Prostate gland (tissue), 2 donors: ENCODE results near the gene ZNRF3. TPM values are rescaled to one million over a fixed set of nuclear protein-coding genes. Genes with fewer than 3 reads are reported as not detected.

Experiments
- DNase-seq: peaks from one replicate; pipeline ENCODE4 v3.0.0-alpha.2; 2019; ENCODE audit warnings: low spot score
- H3K27ac ChIP-seq, 2 donors: fragments of 200-600 bp; sonication (generic); 2 replicates each; pipeline ENCODE4 v1.5.1; 2017 to 2019
- H3K27me3 ChIP-seq: fragments of 200-600 bp; sonication (generic); replicated peaks from 2 replicates; pipeline ENCODE4 v1.5.1; 2019; ENCODE audit not compliant: insufficient read depth
- H3K36me3 ChIP-seq, 2 donors: fragments of 200-600 bp; sonication (generic); 1 replicate in 1 of 2; 2 replicates in 1 of 2; pipeline versions ENCODE4 v1.5.1 to v1.8.1; 2017 to 2019
- H3K4me1 ChIP-seq: fragments of 200-600 bp; sonication (generic); replicated peaks from 2 replicates; pipeline ENCODE4 v1.5.1; 2019
- H3K4me3 ChIP-seq, 2 donors: fragments of 200-600 bp; sonication (generic); 2 replicates each; pipeline ENCODE4 v1.5.1; 2017 to 2019
- H3K9me3 ChIP-seq: fragments of 200-600 bp; sonication (generic); 2 replicates; pipeline ENCODE4 v1.5.1; 2017
- POLR2A ChIP-seq: fragments of 450-650 bp; IDR thresholded peaks from one replicate; pipeline ENCODE4 v1.6.1; 2016; ENCODE audit warnings: antibody characterized with exemption, mild to moderate bottlenecking
- POLR2AphosphoS5 ChIP-seq: sonication (generic); formaldehyde crosslinking; IDR thresholded peaks from one replicate; pipeline ENCODE4 v1.6.1; 2017; ENCODE audit warnings: antibody characterized with exemption
- WGBS: methylation state at CpG from one replicate; pipeline ENCODE4 v1.1.5; 2018; 5-methylcytosine and 5-hydroxymethylcytosine counted together
- intact Hi-C: fragments of 100-400 bp; cut with DNase I; formaldehyde crosslinking; loops from one replicate; pipeline ENCODE4 v1.14.2; 2022
- total RNA-seq, 2 donors: library from RNA; depleted of rRNA; stranded (reverse); fragments of >200 nt; gene quantifications; one replicate each; pipeline ENCODE4 v1.1.0, GENCODE V29; 2016
- TF ChIP-seq, protein P1 (sequence below), 4 experiments: fragments of 200-600 bp in 2 of 4; fragments of 450-650 bp in 2 of 4; sonication (generic) in 2 of 4; IDR thresholded peaks; 1 replicate in 3 of 4; 2 replicates in 1 of 4; pipeline ENCODE4 v1.5.1; 2016 to 2019; ENCODE audit warnings: antibody characterized with exemption in 4 of 4, mild to moderate bottlenecking in 2 of 4, moderate library complexity in 2 of 4

ZNRF3 gene
- total RNA-seq, 2 donors from 2014 or later = 38.5 to 46.1 TPM

DNA sequence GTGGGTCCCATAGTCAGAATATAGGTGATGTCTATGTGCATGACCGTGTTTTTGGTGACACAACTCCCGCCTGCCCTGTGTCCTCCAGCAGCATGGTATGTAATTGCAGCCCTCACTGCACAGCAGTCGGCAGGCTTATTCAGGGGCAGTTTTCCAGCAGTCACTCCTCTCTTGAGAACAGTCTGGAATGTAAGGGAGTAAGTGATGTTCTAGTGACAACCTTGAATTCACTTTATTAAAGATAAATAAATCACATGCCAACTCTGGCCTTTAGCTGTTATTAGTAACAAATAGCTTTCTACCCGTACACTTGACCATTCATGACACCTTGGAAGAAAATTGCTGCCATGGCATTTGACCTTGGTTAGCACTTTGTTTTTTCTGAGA is 27.9 kb downstream of the ZNRF3 start:
- Histone ChIP-seq H3K9me3 (no peaks in the 10 kb centered on the region), H3K4me1 (peaks cover 15% of the 10 kb centered on the region), H3K27ac (peak overlapping the region; percentile 50 to 55), H3K36me3 (no peaks in the 10 kb centered on the region), H3K4me3 (no peak overlapping the region), H3K27me3 (no peaks in the 10 kb centered on the region)
- 55% methylated on average over 4 of the region's 4 CpGs for WGBS
- no peak for DNase-seq
- TF ChIP-seq POLR2AphosphoS5 (no peak), POLR2A (no peak)
- TF ChIP-seq, protein P1, sequence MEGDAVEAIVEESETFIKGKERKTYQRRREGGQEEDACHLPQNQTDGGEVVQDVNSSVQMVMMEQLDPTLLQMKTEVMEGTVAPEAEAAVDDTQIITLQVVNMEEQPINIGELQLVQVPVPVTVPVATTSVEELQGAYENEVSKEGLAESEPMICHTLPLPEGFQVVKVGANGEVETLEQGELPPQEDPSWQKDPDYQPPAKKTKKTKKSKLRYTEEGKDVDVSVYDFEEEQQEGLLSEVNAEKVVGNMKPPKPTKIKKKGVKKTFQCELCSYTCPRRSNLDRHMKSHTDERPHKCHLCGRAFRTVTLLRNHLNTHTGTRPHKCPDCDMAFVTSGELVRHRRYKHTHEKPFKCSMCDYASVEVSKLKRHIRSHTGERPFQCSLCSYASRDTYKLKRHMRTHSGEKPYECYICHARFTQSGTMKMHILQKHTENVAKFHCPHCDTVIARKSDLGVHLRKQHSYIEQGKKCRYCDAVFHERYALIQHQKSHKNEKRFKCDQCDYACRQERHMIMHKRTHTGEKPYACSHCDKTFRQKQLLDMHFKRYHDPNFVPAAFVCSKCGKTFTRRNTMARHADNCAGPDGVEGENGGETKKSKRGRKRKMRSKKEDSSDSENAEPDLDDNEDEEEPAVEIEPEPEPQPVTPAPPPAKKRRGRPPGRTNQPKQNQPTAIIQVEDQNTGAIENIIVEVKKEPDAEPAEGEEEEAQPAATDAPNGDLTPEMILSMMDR (IDR thresholded peaks at IDR 0.05) = no peak
- intact Hi-C loops = loop anchor here (5.0 kb wide), 1 partner anchor 41 kb away; no protein-coding TSS in a partner anchor

DNA sequence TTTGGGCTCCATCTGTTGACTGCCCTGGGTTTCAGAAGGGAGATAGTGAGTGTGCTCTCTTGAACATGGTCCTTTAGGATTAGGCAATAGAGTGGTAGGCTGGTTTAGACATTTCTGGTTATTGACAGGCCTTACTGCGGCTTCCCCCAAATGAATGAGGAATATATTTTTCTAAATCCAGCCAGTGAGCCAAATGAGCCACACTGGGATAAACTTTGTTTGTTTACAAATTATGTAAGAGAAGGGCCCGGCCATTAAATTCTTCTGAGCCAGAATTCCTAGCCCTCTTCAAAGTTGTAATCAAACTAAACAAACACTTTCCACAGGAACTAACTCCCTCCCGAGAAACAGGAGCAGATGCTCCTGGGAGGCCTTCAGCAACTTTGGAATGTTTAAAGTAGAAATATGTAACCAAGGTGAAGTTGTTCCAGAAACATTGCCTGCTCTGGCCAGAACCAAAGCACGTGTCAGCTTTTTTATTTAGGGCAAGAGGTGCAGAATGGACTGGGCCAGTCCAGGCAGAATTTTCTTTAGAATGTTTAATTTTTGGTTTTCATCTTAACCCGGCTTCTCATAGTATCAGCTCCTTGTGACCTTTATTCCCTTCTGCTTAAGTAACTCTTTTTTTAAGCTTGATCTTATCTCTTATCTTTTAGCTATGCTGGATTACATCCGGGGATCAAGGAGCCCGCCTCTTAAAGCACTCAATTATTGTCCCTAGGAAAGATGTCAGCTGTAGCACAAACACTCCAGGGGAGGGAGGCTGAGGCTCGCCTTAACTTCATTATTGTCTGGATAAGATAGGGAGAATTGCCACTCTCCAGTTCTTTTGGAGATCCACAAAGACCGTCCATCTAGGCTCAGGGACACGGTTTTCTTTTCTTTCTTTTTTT is 28.7 kb downstream of the ZNRF3 start:
- intact Hi-C loops = loop anchor here (5.0 kb wide), 1 partner anchor 40 kb away; no protein-coding TSS in a partner anchor
- H3K27me3 ChIP-seq = no peaks in the 10 kb centered on the region
- H3K36me3 ChIP-seq = no peaks in the 10 kb centered on the region
- peak overlapping the region; percentile 50 to 55 for H3K27ac ChIP-seq
- peaks cover 15% of the 10 kb centered on the region for H3K4me1 ChIP-seq
- DNase-seq = peak; percentile 42
- 15% methylated on average over 10 of the region's 10 CpGs for WGBS
- H3K9me3 ChIP-seq = no peaks in the 10 kb centered on the region
- TF ChIP-seq, protein P1 (IDR thresholded peaks at IDR 0.05) = no peak
- TF ChIP-seq POLR2A = no peak
- TF ChIP-seq POLR2AphosphoS5 = peak; percentile 73
- no peak overlapping the region for H3K4me3 ChIP-seq

DNA sequence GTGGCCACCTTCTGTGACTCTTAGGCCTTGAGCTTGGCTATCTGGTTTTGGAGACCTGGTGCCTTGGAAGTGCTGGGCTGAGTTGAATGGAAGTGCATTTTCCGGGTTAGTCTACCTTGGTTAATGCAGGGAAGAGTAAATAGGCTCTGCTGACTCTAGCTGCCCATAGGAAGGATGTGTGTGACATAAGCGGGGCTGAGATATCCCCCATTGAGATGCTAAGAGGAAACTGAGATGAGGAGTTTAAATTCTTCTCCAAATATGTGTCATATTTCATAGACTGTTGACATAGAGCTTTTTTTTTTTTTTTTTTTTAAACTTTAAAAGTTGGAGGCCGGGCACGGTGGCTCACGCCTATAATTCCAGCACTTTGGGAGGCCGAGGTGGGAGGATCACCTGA is 30.8 kb downstream of the ZNRF3 start:
- 64% methylated on average over 6 of the region's 6 CpGs for WGBS
- H3K4me1 ChIP-seq = peaks cover 26% of the 10 kb centered on the region
- peak overlapping the region in 1 of 2 donors; percentile 20 for H3K27ac ChIP-seq
- no peak for DNase-seq
- no peaks in the 10 kb centered on the region for H3K9me3 ChIP-seq
- no peaks in the 10 kb centered on the region for H3K36me3 ChIP-seq
- intact Hi-C loops = loop anchor here (5.0 kb wide), 1 partner anchor 38 kb away; no protein-coding TSS in a partner anchor
- no peak overlapping the region for H3K4me3 ChIP-seq
- H3K27me3 ChIP-seq = no peaks in the 10 kb centered on the region
- TF ChIP-seq POLR2AphosphoS5 (no peak), POLR2A (no peak)
- TF ChIP-seq, protein P1 (IDR thresholded peaks at IDR 0.05) = no peak

DNA sequence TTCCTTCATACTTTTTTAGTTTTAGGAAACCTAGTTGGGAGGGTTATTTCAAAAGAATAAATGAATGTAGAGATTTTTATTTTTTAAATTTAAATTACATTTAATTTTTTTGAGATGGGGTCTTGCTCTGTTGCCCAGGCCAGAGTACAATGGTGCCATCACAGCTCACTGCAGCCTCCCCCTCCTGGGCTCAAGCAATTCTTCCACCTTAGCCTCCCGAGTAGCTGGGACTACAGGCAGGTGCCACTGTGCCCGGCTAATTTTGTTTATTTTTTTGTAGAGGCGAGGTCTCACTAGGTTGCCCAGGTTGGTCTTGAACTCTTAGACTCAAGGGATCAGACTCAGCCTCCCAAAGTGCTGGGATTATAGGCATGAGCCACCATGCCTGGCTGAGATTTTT is 32.6 kb downstream of the ZNRF3 start:
- Histone ChIP-seq H3K4me3 (no peak overlapping the region), H3K36me3 (no peaks in the 10 kb centered on the region), H3K9me3 (no peaks in the 10 kb centered on the region), H3K27me3 (no peaks in the 10 kb centered on the region), H3K27ac (no peak overlapping the region), H3K4me1 (peaks cover 24% of the 10 kb centered on the region)
- no peak for TF ChIP-seq POLR2A
- TF ChIP-seq, protein P1 (IDR thresholded peaks at IDR 0.05) = no peak
- no peak for TF ChIP-seq POLR2AphosphoS5
- no peak for DNase-seq
- 78% methylated on average over 3 of the region's 3 CpGs for WGBS
- intact Hi-C loops = no loop called here
